SJCRH30 (cell line): ENCODE measurements around the gene SCARF2. TPM values are rescaled to one million over a fixed set of nuclear protein-coding genes. Genes with fewer than 3 reads are reported as not detected.

Source experiments
- DNase-seq, 2 experiments: peaks; one replicate each; pipeline ENCODE4 v3.0.0-alpha.2; 2015 to 2020
- H3K27ac ChIP-seq: fragments of 250-450 bp; sonication (Bioruptor Pico); 2 replicates; pipeline ENCODE4 v1.5.1; 2020; ENCODE audit warnings: mild to moderate bottlenecking, moderate library complexity
- H3K27me3 ChIP-seq: fragments of 250-450 bp; sonication (Bioruptor Pico); 2 replicates; pipeline ENCODE4 v1.5.1; 2020; ENCODE audit warnings: mild to moderate bottlenecking, moderate library complexity
- H3K36me3 ChIP-seq: fragments of 250-450 bp; sonication (Bioruptor Pico); 2 replicates; pipeline ENCODE4 v1.5.1; 2020; ENCODE audit warnings: mild to moderate bottlenecking, moderate library complexity
- H3K4me1 ChIP-seq: fragments of 250-450 bp; sonication (Bioruptor Pico); 2 replicates; pipeline ENCODE4 v1.5.1; 2020; ENCODE audit warnings: mild to moderate bottlenecking, moderate library complexity
- H3K4me3 ChIP-seq: fragments of 250-450 bp; sonication (Bioruptor Pico); 2 replicates; pipeline ENCODE4 v1.5.1; 2020; ENCODE audit warnings: mild to moderate bottlenecking, moderate library complexity
- H3K9me3 ChIP-seq: fragments of 250-450 bp; sonication (Bioruptor Pico); replicated peaks from 2 replicates; pipeline ENCODE4 v1.5.1; 2020; ENCODE audit warnings: mild to moderate bottlenecking, moderate library complexity
- total RNA-seq: library from RNA; depleted of rRNA; stranded (reverse); fragments of >200 nt; shearing (Covaris generic); gene quantifications from 2 replicates; pipeline ENCODE4 v1.2.3, GENCODE V29; 2014

The SCARF2 gene
- total RNA-seq, 1 experiment from 2014 or later, result 12.9 TPM

DNA sequence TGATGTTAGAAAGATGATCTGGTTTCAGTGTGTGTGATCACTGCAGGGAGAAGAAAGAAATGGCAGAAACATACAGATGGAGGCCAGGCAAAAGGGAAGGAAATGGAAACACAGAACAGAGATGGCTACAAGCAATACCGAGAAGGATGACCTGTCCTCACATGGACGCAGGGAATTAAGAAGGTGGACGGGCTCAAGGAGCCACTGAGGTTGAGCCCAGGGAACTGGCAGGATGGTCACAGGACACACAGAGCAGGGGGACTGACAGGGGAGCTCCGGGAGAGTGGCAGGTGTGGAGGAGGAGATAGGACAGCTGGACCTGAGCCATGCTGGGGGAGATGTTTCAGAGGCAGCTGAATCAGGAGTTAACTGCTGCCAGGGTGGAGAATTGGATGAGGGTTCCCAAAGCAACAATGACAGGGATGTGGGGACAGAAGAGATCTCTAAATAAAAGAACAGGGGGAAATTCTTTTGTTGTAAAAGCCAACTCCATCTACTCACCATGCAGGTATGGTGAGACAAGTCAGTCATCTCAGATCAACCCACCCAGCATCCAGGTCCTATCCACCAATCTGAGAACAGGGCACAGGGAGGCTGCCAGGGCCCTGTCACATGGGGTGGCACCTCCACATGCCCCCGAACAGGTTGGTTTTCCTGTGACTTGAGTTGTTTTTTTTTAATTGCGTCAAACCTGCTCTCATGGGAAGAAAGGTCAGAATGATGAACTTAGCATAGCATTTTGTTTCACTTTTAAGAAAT, 31.7 kb upstream of the SCARF2 start:
- H3K27ac ChIP-seq, result no peak overlapping the region

DNA sequence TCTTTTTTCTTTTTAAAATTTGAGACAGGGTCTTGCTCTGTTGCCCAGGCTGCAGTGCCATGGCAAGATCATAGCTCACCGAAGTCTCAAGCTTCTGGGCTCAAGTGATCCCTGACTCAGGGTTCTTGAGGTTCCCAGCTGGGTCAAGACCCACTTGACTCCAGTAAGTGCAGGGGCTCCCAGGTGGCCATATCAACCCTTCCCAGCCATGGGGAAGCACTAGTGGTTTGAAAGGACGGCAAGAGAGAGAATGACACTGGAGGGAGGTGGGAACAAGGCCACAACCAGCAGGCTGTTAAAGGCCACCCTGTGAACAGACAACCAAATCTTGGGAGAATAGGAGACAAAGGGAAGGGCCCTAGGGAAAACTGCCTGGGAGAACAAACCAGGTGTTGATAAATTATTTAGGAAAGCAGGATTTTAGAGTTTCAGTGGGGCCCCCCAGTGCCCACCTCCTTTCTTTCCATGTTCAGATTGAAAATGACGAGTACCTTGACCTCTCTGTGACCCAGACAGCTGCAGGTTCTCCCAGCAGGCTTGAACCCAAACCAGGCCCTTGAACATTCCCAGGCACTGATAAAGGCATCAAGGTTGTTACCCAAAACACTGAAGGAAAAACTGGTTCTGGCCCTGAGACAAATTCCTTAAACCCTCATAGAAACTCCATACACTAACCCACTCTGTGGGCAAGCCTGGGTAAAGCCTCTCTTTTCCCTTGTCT, 29.2 kb upstream of the SCARF2 start:
- peak in 1 of 2 experiments; percentile 42 for DNase-seq
- Histone ChIP-seq H3K36me3 (no peaks in the 10 kb centered on the region), H3K27ac (no peak overlapping the region), H3K27me3 (no peaks in the 10 kb centered on the region), H3K4me3 (no peak overlapping the region), H3K4me1 (peaks cover 7% of the 10 kb centered on the region), H3K9me3 (no peaks in the 10 kb centered on the region)

More for the DNA sequence above, 31.7 kb upstream of the SCARF2 start:
- Histone ChIP-seq H3K36me3 (no peaks in the 10 kb centered on the region), H3K4me1 (peaks cover 7% of the 10 kb centered on the region), H3K27me3 (no peaks in the 10 kb centered on the region), H3K4me3 (no peak overlapping the region), H3K9me3 (no peaks in the 10 kb centered on the region)
- peak; percentile 16 to 33 for DNase-seq

DNA sequence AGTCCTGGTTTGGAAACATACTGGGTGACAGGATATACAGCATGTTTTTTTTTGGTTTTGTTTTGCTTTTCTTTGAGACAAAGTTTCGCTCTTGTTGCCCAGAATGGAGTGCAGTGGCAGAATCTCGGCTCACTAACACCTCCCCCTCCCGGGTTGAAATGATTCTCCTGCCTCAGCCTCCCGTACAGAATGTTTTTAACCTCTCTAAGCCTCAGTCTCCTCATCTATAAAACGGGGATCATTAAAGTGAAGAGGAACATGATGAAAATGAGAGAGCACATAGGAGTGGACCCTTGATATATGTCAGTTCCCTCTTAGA, 28.1 kb upstream of the SCARF2 start:
- Histone ChIP-seq H3K9me3 (no peaks in the 10 kb centered on the region), H3K36me3 (no peaks in the 10 kb centered on the region), H3K4me1 (peaks cover 7% of the 10 kb centered on the region), H3K27me3 (no peaks in the 10 kb centered on the region), H3K27ac (no peak overlapping the region), H3K4me3 (no peak overlapping the region)
- no peak for DNase-seq

DNA sequence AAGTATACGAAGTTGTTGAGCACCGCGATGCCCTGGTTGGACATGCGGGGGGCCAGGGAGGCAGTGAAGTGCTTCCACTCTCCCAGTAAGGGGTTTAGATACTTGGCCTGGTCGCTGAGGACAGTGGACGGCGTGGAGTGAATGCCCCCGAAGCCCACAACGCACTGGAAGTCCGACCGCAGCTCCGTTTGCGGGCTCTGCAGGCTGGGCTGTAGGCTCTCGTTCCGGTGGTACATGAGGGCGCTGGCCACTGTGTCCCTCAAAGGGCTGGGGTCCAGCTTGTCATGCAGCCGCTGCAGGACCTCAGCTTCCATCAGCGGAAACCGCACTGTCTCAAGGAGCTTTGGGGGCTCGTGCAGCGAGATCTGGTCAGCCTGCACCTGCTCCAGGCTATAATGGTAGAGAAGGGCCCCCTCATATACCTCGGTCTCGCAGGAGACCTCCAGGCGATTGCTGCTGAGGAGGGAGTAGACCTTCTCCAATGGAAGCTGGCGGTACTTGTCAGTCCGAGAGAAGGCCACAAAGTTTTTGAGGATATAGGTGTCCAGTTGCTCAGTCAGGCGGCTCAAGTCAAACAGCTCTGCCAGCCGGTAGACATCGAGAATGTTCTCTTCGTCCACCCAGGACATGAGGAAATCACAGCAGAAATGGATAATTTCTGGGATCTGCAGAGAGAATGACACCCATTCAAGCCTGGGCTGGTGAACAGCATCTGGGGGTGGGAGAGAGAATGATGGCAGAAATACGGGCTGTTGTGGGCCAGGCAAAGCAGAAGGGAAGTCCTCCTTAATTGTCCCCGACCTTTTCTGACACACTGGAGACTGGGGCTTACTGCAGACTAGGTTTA, 27.5 kb upstream of the SCARF2 start:
- Histone ChIP-seq H3K27ac (no peak overlapping the region), H3K4me1 (peaks cover 7% of the 10 kb centered on the region), H3K4me3 (no peak overlapping the region), H3K9me3 (no peaks in the 10 kb centered on the region), H3K36me3 (no peaks in the 10 kb centered on the region), H3K27me3 (no peaks in the 10 kb centered on the region)
- no peak for DNase-seq

DNA sequence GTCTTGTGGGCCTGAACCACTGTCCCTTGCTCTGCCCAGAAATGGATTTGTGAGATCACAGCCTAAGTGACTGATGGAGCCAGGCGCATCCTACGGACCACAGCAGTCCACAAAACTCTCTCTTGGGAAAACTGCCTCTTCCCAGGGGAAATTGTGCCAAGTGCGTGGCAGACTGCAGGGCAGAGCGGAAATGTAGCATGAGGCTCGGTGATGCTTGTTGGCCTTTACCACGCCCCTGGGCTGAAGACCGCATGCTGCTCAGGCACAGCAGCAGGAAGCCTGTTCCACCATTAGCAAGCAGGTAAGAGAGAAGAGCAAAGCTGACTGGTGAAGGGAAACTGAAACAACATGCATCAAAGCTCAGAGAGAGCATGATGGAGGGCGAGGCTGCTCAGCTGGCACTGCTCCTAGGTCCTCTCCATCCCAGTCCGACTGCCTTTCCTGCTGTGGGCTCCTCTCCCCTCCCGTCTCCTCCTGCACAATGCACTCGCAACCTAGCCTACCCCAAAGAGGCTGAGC, 26.5 kb upstream of the SCARF2 start:
- no peak for DNase-seq

DNA sequence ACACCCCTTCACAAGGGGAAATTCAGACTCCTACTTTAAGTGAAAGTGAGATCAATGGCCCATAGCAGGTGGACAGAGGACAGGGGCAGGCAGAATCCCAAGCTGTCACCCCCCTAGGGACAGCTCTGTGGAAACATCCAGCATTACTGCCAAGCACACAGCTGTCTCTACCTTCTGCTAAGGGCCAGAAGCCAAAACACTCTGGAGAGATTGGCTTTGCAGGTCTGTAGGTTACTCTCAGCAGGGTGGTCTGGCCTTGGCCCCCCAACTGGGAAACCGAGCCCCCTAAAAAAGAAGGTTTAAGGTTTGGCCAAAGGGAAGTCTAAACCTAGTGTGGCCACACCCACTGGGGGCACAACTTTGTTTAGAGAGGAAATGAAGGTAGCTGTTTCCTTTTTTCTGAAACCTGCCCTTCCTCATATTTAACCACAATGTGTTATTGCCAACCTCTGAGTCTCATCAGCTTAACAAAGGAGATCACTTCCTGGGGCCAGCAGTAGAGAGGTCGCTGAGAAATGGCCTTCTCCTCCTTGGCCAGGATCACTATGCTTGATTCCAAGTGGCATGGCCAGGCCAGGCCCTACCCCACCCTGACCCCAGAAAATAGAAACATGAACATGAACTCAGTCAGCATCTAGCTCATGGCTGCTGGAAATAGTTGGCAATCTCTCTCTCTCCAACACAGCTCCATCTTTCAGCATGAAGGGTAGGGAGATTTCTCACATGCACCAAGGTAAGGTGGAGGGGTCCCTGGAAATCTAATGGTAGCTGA, 25.9 kb upstream of the SCARF2 start:
- H3K9me3 ChIP-seq, result no peaks in the 10 kb centered on the region
- H3K27me3 ChIP-seq, result no peaks in the 10 kb centered on the region
- H3K27ac ChIP-seq, result no peak overlapping the region
- no peak overlapping the region for H3K4me3 ChIP-seq
- no peaks in the 10 kb centered on the region for H3K36me3 ChIP-seq
- H3K4me1 ChIP-seq, result peaks cover 7% of the 10 kb centered on the region
- peak in 1 of 2 experiments; percentile 25 for DNase-seq

More for the DNA sequence above, 26.5 kb upstream of the SCARF2 start:
- Histone ChIP-seq H3K9me3 (no peaks in the 10 kb centered on the region), H3K36me3 (no peaks in the 10 kb centered on the region), H3K4me3 (no peak overlapping the region), H3K4me1 (peaks cover 7% of the 10 kb centered on the region), H3K27ac (no peak overlapping the region), H3K27me3 (no peaks in the 10 kb centered on the region)

DNA sequence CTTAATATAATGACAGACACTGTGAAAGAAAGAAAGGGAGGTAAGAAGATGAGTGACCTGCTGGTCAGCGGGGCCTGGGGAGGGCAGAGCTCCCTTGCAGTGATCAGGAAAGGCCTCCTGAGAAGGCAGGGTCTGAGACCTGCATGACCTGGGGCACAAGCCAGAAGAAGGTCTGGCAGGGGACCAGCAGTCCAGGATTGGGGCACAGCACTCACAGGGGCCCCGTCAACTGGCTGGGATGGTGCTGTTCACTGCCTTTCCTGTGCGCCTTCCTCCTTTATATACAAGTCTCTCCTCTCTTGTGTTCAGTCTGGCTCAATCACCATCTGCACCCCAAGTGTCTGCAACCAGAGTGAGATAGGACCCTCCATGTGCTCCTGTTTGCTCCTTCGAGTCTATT, 22.2 kb upstream of the SCARF2 start:
- H3K4me3 ChIP-seq, result no peak overlapping the region
- H3K27ac ChIP-seq, result no peak overlapping the region
- no peaks in the 10 kb centered on the region for H3K27me3 ChIP-seq
- H3K4me1 ChIP-seq, result no peaks in the 10 kb centered on the region
- H3K36me3 ChIP-seq, result no peaks in the 10 kb centered on the region
- no peak for DNase-seq
- H3K9me3 ChIP-seq, result no peaks in the 10 kb centered on the region

DNA sequence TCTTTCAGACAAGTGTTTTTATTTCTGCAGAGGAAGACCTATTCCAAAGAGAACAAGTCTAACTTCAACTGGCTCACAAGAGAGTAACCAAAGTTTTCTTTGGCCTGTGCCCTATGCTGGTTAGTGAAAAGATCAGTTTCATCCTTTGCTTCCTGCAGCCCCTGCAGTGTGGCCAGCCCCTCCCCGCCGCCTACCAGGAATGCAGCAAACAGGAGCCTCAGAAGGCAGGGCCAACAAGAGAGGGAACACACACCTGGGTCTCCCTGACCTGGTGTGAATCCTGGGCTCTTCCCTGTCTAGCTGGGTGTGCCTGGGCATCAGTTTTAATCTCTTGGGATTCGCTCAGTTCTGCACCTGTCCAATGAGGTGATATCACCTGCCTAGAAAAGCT, 21.5 kb upstream of the SCARF2 start:
- H3K4me3 ChIP-seq, result no peak overlapping the region
- H3K27ac ChIP-seq, result no peak overlapping the region
- H3K4me1 ChIP-seq, result no peaks in the 10 kb centered on the region
- DNase-seq, result no peak
- no peaks in the 10 kb centered on the region for H3K9me3 ChIP-seq
- H3K27me3 ChIP-seq, result no peaks in the 10 kb centered on the region
- no peaks in the 10 kb centered on the region for H3K36me3 ChIP-seq

DNA sequence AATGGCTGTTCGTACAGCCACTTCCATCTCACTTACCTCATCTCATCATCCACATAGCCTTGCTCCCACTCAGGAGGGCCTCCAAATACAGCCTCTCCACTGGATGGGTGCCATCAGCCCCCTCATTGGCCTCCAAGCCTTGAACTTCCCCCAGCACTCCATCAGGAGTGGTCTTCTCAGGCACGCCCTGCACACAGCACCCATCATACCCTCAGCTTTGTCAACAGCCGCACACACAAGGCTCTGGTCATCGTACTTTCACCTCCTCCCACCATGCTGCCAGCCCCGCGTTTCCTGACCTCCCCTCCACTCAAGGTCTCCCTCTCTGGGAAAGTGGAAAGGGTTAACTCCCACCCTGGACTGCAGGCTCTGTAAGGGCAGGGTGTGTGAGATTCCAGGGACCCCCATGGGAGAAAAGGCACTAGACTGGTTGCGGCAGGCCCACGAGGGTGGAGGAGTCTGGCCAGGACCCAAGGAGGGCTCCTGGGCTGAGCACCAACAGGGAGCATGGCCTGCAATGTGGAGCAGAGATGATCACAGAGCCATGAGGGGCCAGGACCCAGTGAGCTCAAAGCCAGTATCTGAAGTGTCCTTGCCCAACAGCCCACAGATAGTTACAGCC, 21.0 kb upstream of the SCARF2 start:
- DNase-seq, result no peak
- Histone ChIP-seq H3K4me1 (no peaks in the 10 kb centered on the region), H3K27ac (no peak overlapping the region), H3K36me3 (no peaks in the 10 kb centered on the region), H3K27me3 (no peaks in the 10 kb centered on the region), H3K4me3 (no peak overlapping the region), H3K9me3 (no peaks in the 10 kb centered on the region)

DNA sequence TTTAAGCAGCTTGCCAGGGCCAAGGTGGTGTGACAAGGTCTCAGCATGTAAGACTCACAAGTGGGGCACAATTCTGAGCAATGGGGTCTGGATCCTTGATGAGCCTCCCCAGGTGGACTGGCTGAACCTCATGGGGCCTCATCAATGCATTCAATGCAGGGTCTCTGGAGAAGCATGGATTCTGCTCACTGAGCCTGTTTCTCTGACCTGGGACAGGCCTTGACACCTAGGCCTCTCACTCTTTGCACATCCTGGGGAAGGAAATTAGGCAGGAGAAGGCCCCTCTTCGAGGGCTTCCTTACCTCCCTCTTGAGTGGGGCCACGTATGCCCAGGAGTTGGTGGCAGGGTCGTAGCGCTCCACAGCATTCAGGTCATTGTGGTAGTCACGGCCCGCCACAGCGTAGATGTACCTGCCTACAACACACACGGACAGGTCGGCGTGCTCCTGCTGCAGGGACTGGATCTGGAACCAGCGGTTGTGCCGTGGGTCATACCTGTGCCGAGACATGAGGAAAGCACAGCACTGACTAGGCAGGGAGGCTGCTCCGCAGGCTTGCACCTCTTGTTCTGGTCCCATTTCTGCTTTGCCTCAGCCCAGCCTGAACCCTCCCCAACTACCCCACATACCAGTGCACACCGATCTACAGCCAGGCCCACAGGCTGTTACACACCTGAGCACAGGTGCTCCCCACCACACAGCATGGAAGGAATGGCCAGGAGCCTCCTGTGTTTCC, 20.0 kb upstream of the SCARF2 start:
- no peaks in the 10 kb centered on the region for H3K36me3 ChIP-seq
- H3K27ac ChIP-seq, result no peak overlapping the region
- no peaks in the 10 kb centered on the region for H3K27me3 ChIP-seq
- H3K4me1 ChIP-seq, result no peaks in the 10 kb centered on the region
- no peak overlapping the region for H3K4me3 ChIP-seq
- no peak for DNase-seq
- H3K9me3 ChIP-seq, result no peaks in the 10 kb centered on the region

DNA sequence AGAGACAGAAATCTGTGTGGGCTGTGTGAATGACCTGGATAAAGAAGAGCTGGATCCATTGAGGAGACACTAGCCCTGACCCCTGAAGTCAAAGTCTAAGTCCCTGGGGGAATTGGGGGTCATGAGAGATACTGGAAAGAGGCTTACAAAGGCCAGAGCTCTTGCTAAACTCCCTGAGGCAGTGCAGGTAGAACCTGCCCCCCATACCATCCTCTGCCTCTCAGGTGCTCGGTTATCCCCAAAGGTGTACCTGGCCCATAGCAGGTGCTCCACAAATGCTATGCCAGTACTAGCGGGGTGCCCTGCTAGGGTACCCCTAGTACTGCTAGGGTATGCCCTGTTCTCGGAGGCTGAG, 19.1 kb upstream of the SCARF2 start:
- Histone ChIP-seq H3K27me3 (no peaks in the 10 kb centered on the region), H3K27ac (no peak overlapping the region), H3K36me3 (no peaks in the 10 kb centered on the region), H3K4me1 (no peaks in the 10 kb centered on the region), H3K4me3 (no peak overlapping the region), H3K9me3 (no peaks in the 10 kb centered on the region)
- no peak for DNase-seq

DNA sequence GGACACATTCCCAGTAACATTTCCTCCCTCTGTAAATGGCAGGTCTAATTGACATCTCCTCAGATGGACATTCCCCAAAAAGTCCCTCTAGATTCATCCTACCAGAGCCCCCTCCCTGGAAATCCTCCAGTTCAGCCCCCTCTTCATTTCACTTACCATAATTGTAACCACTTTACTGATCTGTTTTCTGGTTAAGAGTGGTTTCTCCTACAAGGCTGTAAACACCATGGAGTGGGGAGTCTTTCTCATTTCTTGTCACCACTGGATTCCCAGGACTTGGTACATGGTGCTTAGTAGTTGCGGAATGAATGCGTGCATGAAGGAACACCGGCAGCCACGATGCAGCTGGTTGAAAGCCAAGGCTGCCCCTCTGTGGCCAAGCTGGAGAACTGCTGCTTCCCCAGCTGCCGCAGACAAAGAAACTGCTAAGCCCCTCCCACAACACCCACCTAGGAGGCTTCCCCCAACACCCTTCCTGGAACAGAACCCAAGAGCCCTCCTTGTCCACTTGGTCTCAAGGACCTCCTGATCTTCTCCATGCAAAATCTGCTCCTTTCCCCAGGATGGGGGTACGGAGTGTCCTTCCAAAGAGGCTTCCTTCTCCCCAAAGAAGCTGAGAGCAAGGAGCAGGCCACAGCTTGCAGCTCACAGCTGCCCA, 18.6 kb upstream of the SCARF2 start:
- Histone ChIP-seq H3K36me3 (no peaks in the 10 kb centered on the region), H3K27ac (no peak overlapping the region), H3K4me3 (no peak overlapping the region), H3K4me1 (no peaks in the 10 kb centered on the region), H3K27me3 (no peaks in the 10 kb centered on the region), H3K9me3 (no peaks in the 10 kb centered on the region)
- DNase-seq, result peak; percentile 80 to 87

DNA sequence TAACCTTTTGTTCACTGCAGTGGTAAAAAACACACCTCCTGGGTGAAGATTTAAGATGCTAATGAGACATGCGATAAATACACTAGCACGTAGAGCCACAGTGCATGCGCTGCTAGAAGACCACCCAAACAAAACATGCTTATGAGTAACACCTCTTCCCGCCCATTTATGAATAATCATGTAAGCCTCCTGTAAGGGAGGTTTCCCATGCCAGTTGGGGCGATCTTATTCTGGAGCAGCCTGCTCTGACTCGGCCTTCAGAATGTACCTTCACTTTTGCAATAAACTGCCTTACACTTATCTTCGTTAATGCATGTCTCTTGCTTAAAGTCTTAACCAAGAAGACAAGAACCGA, 18.1 kb upstream of the SCARF2 start:
- no peak for DNase-seq
- H3K36me3 ChIP-seq, result no peaks in the 10 kb centered on the region

More for the DNA sequence above, 18.1 kb upstream of the SCARF2 start:
- H3K4me1 ChIP-seq, result no peaks in the 10 kb centered on the region
- H3K27me3 ChIP-seq, result no peaks in the 10 kb centered on the region
- no peak overlapping the region for H3K4me3 ChIP-seq
- no peaks in the 10 kb centered on the region for H3K9me3 ChIP-seq
- H3K27ac ChIP-seq, result no peak overlapping the region
